Astrocyte (in vitro differentiated cells and primary cell): Measurements from ENCODE around the gene LIF.

Experiments
- EZH2 ChIP-seq: IDR thresholded peaks from 2 replicates; pipeline ENCODE4 v1.6.1; 2012; ENCODE audit warnings: mild to moderate bottlenecking, low read length, inconsistent platforms; ENCODE audit not compliant: insufficient read depth
- TF ChIP-seq, protein P1 (sequence below): IDR thresholded peaks from 2 replicates; pipeline ENCODE4 v1.5.1; 2011; ENCODE audit warnings: low read depth, mild to moderate bottlenecking, inconsistent platforms, low read length, moderate library complexity; ENCODE audit not compliant: insufficient read depth

DNA sequence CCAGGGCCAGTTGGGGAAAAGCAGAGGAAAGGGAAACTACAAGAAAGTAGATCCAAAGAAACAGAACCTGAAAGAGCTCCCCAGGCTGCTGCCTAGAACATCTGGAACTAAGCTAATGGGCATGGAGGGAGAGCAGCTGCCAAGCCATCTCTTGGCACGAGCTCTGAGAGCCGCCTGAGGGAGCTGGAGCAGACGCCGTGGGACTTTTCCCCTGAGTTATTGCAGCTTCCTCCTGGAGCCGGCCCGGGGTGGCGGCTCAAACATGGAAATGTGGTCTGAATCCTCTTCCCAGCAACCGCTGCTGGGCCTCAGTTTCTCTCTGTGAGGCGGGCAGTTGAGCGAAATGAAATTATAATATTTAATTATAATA, 41.8 kb downstream of the LIF start:
- TF ChIP-seq, protein P1, sequence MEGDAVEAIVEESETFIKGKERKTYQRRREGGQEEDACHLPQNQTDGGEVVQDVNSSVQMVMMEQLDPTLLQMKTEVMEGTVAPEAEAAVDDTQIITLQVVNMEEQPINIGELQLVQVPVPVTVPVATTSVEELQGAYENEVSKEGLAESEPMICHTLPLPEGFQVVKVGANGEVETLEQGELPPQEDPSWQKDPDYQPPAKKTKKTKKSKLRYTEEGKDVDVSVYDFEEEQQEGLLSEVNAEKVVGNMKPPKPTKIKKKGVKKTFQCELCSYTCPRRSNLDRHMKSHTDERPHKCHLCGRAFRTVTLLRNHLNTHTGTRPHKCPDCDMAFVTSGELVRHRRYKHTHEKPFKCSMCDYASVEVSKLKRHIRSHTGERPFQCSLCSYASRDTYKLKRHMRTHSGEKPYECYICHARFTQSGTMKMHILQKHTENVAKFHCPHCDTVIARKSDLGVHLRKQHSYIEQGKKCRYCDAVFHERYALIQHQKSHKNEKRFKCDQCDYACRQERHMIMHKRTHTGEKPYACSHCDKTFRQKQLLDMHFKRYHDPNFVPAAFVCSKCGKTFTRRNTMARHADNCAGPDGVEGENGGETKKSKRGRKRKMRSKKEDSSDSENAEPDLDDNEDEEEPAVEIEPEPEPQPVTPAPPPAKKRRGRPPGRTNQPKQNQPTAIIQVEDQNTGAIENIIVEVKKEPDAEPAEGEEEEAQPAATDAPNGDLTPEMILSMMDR: no peak
- TF ChIP-seq EZH2: no peak
